ENCODE measurements around the gene ENOX2. TPM values are rescaled to one million over a fixed set of nuclear protein-coding genes. Genes with fewer than 3 reads are reported as not detected.

ENOX2 gene
- total and polyA plus RNA-seq, 2 of the 13 experiments (the other 11 are each of a cell fraction or from before 2014, with no cell fraction given): 5.9 to 8.5 TPM

- TF ChIP-seq, protein P1, sequence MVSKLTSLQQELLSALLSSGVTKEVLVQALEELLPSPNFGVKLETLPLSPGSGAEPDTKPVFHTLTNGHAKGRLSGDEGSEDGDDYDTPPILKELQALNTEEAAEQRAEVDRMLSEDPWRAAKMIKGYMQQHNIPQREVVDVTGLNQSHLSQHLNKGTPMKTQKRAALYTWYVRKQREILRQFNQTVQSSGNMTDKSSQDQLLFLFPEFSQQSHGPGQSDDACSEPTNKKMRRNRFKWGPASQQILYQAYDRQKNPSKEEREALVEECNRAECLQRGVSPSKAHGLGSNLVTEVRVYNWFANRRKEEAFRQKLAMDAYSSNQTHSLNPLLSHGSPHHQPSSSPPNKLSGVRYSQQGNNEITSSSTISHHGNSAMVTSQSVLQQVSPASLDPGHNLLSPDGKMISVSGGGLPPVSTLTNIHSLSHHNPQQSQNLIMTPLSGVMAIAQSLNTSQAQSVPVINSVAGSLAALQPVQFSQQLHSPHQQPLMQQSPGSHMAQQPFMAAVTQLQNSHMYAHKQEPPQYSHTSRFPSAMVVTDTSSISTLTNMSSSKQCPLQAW (CRISPR knock-in tag; IDR thresholded peaks at IDR 0.05): 0 out of 2 replicates have a peak, but pooled peaks have one; percentile 20
- TF ChIP-seq AGO2 (optimal IDR thresholded peaks at IDR 0.05; ENCODE audit: low read depth, low read length): peak; percentile 28
- TF ChIP-seq HNRNPK (IDR thresholded peaks at IDR 0.05; ENCODE audit: low read depth, low read length, poor library complexity, severe bottlenecking): no peak
- TF ChIP-seq, protein P2, sequence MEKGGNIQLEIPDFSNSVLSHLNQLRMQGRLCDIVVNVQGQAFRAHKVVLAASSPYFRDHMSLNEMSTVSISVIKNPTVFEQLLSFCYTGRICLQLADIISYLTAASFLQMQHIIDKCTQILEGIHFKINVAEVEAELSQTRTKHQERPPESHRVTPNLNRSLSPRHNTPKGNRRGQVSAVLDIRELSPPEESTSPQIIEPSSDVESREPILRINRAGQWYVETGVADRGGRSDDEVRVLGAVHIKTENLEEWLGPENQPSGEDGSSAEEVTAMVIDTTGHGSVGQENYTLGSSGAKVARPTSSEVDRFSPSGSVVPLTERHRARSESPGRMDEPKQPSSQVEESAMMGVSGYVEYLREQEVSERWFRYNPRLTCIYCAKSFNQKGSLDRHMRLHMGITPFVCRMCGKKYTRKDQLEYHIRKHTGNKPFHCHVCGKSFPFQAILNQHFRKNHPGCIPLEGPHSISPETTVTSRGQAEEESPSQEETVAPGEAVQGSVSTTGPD (CRISPR knock-in tag; IDR thresholded peaks at IDR 0.05): no peak
- no peak for TF ChIP-seq NFIB (CRISPR knock-in tag; IDR thresholded peaks at IDR 0.05; ENCODE audit: borderline replicate concordance)
- TF ChIP-seq TOE1 (CRISPR knock-in tag; IDR thresholded peaks at IDR 0.05): no peak
- TF ChIP-seq, protein P3, sequence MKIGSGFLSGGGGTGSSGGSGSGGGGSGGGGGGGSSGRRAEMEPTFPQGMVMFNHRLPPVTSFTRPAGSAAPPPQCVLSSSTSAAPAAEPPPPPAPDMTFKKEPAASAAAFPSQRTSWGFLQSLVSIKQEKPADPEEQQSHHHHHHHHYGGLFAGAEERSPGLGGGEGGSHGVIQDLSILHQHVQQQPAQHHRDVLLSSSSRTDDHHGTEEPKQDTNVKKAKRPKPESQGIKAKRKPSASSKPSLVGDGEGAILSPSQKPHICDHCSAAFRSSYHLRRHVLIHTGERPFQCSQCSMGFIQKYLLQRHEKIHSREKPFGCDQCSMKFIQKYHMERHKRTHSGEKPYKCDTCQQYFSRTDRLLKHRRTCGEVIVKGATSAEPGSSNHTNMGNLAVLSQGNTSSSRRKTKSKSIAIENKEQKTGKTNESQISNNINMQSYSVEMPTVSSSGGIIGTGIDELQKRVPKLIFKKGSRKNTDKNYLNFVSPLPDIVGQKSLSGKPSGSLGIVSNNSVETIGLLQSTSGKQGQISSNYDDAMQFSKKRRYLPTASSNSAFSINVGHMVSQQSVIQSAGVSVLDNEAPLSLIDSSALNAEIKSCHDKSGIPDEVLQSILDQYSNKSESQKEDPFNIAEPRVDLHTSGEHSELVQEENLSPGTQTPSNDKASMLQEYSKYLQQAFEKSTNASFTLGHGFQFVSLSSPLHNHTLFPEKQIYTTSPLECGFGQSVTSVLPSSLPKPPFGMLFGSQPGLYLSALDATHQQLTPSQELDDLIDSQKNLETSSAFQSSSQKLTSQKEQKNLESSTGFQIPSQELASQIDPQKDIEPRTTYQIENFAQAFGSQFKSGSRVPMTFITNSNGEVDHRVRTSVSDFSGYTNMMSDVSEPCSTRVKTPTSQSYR (CRISPR knock-in tag; IDR thresholded peaks at IDR 0.05; ENCODE audit: borderline replicate concordance): no peak
- peak; percentile 78 for TF ChIP-seq FOXK2 (IDR thresholded peaks at IDR 0.05)
- TF ChIP-seq ADNP (CRISPR knock-in tag; IDR thresholded peaks at IDR 0.05): no peak
- no peak for TF ChIP-seq ZNF672 (CRISPR knock-in tag; IDR thresholded peaks at IDR 0.05)
- TF ChIP-seq, protein P4, sequence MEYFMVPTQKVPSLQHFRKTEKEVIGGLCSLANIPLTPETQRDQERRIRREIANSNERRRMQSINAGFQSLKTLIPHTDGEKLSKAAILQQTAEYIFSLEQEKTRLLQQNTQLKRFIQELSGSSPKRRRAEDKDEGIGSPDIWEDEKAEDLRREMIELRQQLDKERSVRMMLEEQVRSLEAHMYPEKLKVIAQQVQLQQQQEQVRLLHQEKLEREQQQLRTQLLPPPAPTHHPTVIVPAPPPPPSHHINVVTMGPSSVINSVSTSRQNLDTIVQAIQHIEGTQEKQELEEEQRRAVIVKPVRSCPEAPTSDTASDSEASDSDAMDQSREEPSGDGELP (IDR thresholded peaks at IDR 0.05; ENCODE audit: borderline replicate concordance, low read depth): no peak
- no peak for TF ChIP-seq ZBTB8A (CRISPR knock-in tag; IDR thresholded peaks at IDR 0.05; ENCODE audit: borderline replicate concordance, low read depth)
- TF ChIP-seq SKI (IDR thresholded peaks at IDR 0.05; ENCODE audit: partially characterized antibody): peak; percentile 38
- TF ChIP-seq LCORL (IDR thresholded peaks at IDR 0.05): no peak
- TF ChIP-seq LCORL (CRISPR knock-in tag; IDR thresholded peaks at IDR 0.05): no peak
- TF ChIP-seq JUNB (CRISPR knock-in tag; IDR thresholded peaks at IDR 0.05; ENCODE audit: borderline replicate concordance): no peak
- no peak for TF ChIP-seq FIP1L1 (IDR thresholded peaks at IDR 0.05; ENCODE audit: borderline replicate concordance, insufficient read depth, low read depth, low read length)
- TF ChIP-seq TRIM24 (CRISPR knock-in tag; IDR thresholded peaks at IDR 0.05): no peak
- TF ChIP-seq ATF5 (CRISPR knock-in tag; IDR thresholded peaks at IDR 0.05; ENCODE audit: low read depth): no peak
- peak; percentile 26; the same call in 1 of the 2 replicates for TF ChIP-seq KDM2A (CRISPR knock-in tag; IDR thresholded peaks at IDR 0.05; ENCODE audit: borderline replicate concordance, low read depth)
Observed at GRCh38 chrX:130902783-130903613, at the start of gene ENOX2 (continued).

All from HepG2 (cell line).